SH-SY5Y (cell line): ENCODE measurements around the gene OPCML.

Experiments
- GATA2 ChIP-seq: IDR thresholded peaks from 2 replicates; pipeline ENCODE4 v1.6.1; 2011; ENCODE audit warnings: mild to moderate bottlenecking, low read depth, low read length
- GATA3 ChIP-seq: IDR thresholded peaks from 2 replicates; pipeline ENCODE4 v1.6.1; 2011; ENCODE audit warnings: low read depth, mild to moderate bottlenecking, low read length, moderate library complexity

DNA sequence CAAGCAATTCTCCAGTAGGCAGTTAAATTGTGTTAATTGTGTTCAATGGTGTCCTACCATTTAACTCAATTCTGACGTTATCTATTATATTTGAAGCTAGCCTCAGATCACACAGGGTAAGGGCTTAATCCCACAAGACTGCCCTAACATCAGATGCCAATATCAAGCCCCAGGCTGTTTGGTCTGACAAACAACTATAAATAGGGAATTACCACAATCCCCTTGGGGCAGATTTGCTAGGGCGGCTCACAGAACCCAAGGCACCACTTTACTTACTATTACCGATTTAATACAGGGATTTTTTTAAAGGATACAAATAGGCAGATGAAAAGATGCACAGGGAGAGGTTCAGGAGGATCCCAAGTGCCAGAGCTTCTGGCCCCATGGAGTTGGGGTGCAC lies 678.4 kb downstream of the OPCML start:
- TF ChIP-seq GATA2 (no peak), GATA3 (no peak)
